Posterior cingulate gyrus (tissue), 11 donors: ENCODE measurements around the gene MYCL.
"Not testable (repeated sequence)": the region's sequence is repeated elsewhere in the genome, so short reads cannot be mapped to it uniquely, and the experiment has no call there.

Experiments used
- DNase-seq, 10 donors: peaks; one replicate each; pipeline versions ENCODE4 v3.0.0 to v3.0.0-alpha.2; 2020 to 2021; ENCODE audit warnings: mixed read lengths in 3 of 10
- intact Hi-C: fragments of 100-400 bp; cut with DNase I; formaldehyde crosslinking; loops from one replicate; pipeline ENCODE4 v1.15.1; 2023

MYCL gene

GRCh38 chr1:39894884-39895495 lies 6.7 kb downstream of the MYCL start:
- no peak for DNase-seq
- intact Hi-C loops = no loop called here

GRCh38 chr1:39892601-39893595 lies 8.8 kb downstream of the MYCL start:
- intact Hi-C loops = no loop called here
- peak in 2 of 10 donors; percentile 27 to 31 for DNase-seq

GRCh38 chr1:39890880-39891279 lies 10.8 kb downstream of the MYCL start:
- no peak for DNase-seq
- intact Hi-C loops = no loop called here

GRCh38 chr1:39890273-39890672 lies 11.4 kb downstream of the MYCL start:
- DNase-seq = no peak
- intact Hi-C loops = no loop called here

- intact Hi-C loops = no loop called here
- DNase-seq = no peak
These were observed 14.9 kb downstream of the MYCL start for GRCh38 chr1:39886757-39887231.

- intact Hi-C loops = no loop called here
- DNase-seq = no peak
These were observed 16.2 kb downstream of the MYCL start for GRCh38 chr1:39885516-39885915.

GRCh38 chr1:39882152-39882551 lies 19.6 kb downstream of the MYCL start:
- intact Hi-C loops = no loop called here
- DNase-seq = no peak

- no peak for DNase-seq
- intact Hi-C loops = no loop called here
These were observed 23.4 kb downstream of the MYCL start for GRCh38 chr1:39877980-39878956.

- intact Hi-C loops = no loop called here
- no peak for DNase-seq
These were observed 24.4 kb downstream of the MYCL start for GRCh38 chr1:39877231-39877778.

- no peak for DNase-seq
- intact Hi-C loops = no loop called here
These were observed 25.6 kb downstream of the MYCL start for GRCh38 chr1:39876144-39876543.

GRCh38 chr1:39872698-39873097 lies 29.0 kb downstream of the MYCL start:
- no peak for DNase-seq
- intact Hi-C loops = no loop called here

GRCh38 chr1:39871796-39872195 lies 29.9 kb downstream of the MYCL start:
- DNase-seq = no peak
- intact Hi-C loops = no loop called here

GRCh38 chr1:39871043-39871442 lies 30.7 kb downstream of the MYCL start:
- DNase-seq, intact Hi-C loops: not testable (repeated sequence)

- DNase-seq = peak in 1 of 10 donors; percentile 73
- intact Hi-C loops = not testable (repeated sequence)
These were observed 32.1 kb downstream of the MYCL start for GRCh38 chr1:39869538-39870112.

- intact Hi-C loops = no loop called here
- no peak for DNase-seq
These were observed 35.0 kb downstream of the MYCL start for GRCh38 chr1:39866767-39867166.

- no peak for DNase-seq
- intact Hi-C loops = no loop called here
These were observed 36.0 kb downstream of the MYCL start for GRCh38 chr1:39865762-39866161.

- DNase-seq = no peak
- intact Hi-C loops = no loop called here
These were observed 38.5 kb downstream of the MYCL start for GRCh38 chr1:39863177-39863576.

- intact Hi-C loops = no loop called here
- DNase-seq = no peak
These were observed 40.7 kb downstream of the MYCL start for GRCh38 chr1:39861003-39861402.

GRCh38 chr1:39859859-39860812 lies 41.6 kb downstream of the MYCL start:
- intact Hi-C loops = no loop called here
- no peak for DNase-seq
